Fibroblast of pulmonary artery (primary cell): ENCODE data around the gene ABCA13.

Experiments used
- DNase-seq: peaks from one replicate; pipeline ENCODE4 v3.0.0-alpha.2; 2010; ENCODE audit warnings: low read depth
- H3K4me3 ChIP-seq: replicated peaks from 2 replicates; pipeline ENCODE4 v1.5.1; 2011; ENCODE audit warnings: low read depth, mild to moderate bottlenecking, control low read depth, low read length, moderate library complexity
- CTCF ChIP-seq: IDR thresholded peaks from 2 replicates; pipeline ENCODE4 v1.5.1; 2011; ENCODE audit warnings: mild to moderate bottlenecking, control low read depth, low read length, inconsistent platforms; ENCODE audit errors: missing control alignments

The ABCA13 gene

GRCh38 chr7:48207155-48207675, 36.0 kb downstream of the ABCA13 start:
- DNase-seq: no peak
- no peak for TF ChIP-seq CTCF
- H3K4me3 ChIP-seq: no peak overlapping the region

- DNase-seq: no peak
- no peak for TF ChIP-seq CTCF
- no peak overlapping the region for H3K4me3 ChIP-seq
Observed at GRCh38 chr7:48209004-48209600, 37.8 kb downstream of the ABCA13 start.

- H3K4me3 ChIP-seq: no peak overlapping the region
- DNase-seq: no peak
- TF ChIP-seq CTCF: no peak
Observed at GRCh38 chr7:48213226-48213625, 42.0 kb downstream of the ABCA13 start.

- TF ChIP-seq CTCF: no peak
- H3K4me3 ChIP-seq: no peak overlapping the region
Observed at GRCh38 chr7:48217266-48217665, 46.0 kb downstream of the ABCA13 start.

GRCh38 chr7:48217753-48218152, 46.5 kb downstream of the ABCA13 start:
- H3K4me3 ChIP-seq: no peak overlapping the region
- no peak for DNase-seq
- no peak for TF ChIP-seq CTCF

More at GRCh38 chr7:48217266-48217665, 46.0 kb downstream of the ABCA13 start:
- DNase-seq: no peak

GRCh38 chr7:48224042-48224441, 52.8 kb downstream of the ABCA13 start:
- no peak for TF ChIP-seq CTCF
- no peak for DNase-seq

GRCh38 chr7:48225101-48225500, 53.8 kb downstream of the ABCA13 start:
- H3K4me3 ChIP-seq: no peak overlapping the region
- no peak for TF ChIP-seq CTCF
- DNase-seq: no peak

More at GRCh38 chr7:48224042-48224441, 52.8 kb downstream of the ABCA13 start:
- no peak overlapping the region for H3K4me3 ChIP-seq
